ENCODE measurements around the gene CKM. TPM values are rescaled to one million over a fixed set of nuclear protein-coding genes. Genes with fewer than 3 reads are reported as not detected.

CKM gene
- total RNA-seq, 1 donor from 2014 or later, result not detected

- no peak for DNase-seq (ENCODE audit: low read depth)
- TF ChIP-seq CTCF (conservative IDR thresholded peaks at IDR 0.05; ENCODE audit: low read depth, low read length), result no peak
Measured at GRCh38 chr19:45302416-45302815, 20.3 kb downstream of the CKM start.

GRCh38 chr19:45299719-45300118 is 23.0 kb downstream of the CKM start:
- no peak for TF ChIP-seq CTCF (conservative IDR thresholded peaks at IDR 0.05; ENCODE audit: low read depth, low read length)
- no peak overlapping the region for H3K4me3 ChIP-seq (ENCODE audit: low read depth, low read length)
- no peak for DNase-seq (ENCODE audit: low read depth)

More at GRCh38 chr19:45302416-45302815, 20.3 kb downstream of the CKM start:
- H3K4me3 ChIP-seq (ENCODE audit: low read depth, low read length), result no peak overlapping the region

GRCh38 chr19:45298264-45298663 is 24.4 kb downstream of the CKM start:
- TF ChIP-seq CTCF (conservative IDR thresholded peaks at IDR 0.05; ENCODE audit: low read depth, low read length), result no peak
- no peak overlapping the region for H3K4me3 ChIP-seq (ENCODE audit: low read depth, low read length)
- DNase-seq (ENCODE audit: low read depth), result no peak

- H3K4me3 ChIP-seq (ENCODE audit: low read depth, low read length), result no peak overlapping the region
- no peak for DNase-seq (ENCODE audit: low read depth)
- TF ChIP-seq CTCF (conservative IDR thresholded peaks at IDR 0.05; ENCODE audit: low read depth, low read length), result no peak
Measured at GRCh38 chr19:45297674-45298073, 25.0 kb downstream of the CKM start.

- no peak for TF ChIP-seq CTCF (conservative IDR thresholded peaks at IDR 0.05; ENCODE audit: low read depth, low read length)
- no peak overlapping the region for H3K4me3 ChIP-seq (ENCODE audit: low read depth, low read length)
- no peak for DNase-seq (ENCODE audit: low read depth)
Measured at GRCh38 chr19:45296355-45296754, 26.3 kb downstream of the CKM start.

GRCh38 chr19:45295873-45296272 is 26.8 kb downstream of the CKM start:
- no peak for TF ChIP-seq CTCF (conservative IDR thresholded peaks at IDR 0.05; ENCODE audit: low read depth, low read length)
- no peak for DNase-seq (ENCODE audit: low read depth)
- no peak overlapping the region for H3K4me3 ChIP-seq (ENCODE audit: low read depth, low read length)

GRCh38 chr19:45294291-45295029 is 28.2 kb downstream of the CKM start:
- no peak for TF ChIP-seq CTCF (conservative IDR thresholded peaks at IDR 0.05; ENCODE audit: low read depth, low read length)
- no peak for DNase-seq (ENCODE audit: low read depth)
- H3K4me3 ChIP-seq (ENCODE audit: low read depth, low read length), result no peak overlapping the region
